ENCODE measurements around the gene TPPP2. TPM values are rescaled to one million over a fixed set of nuclear protein-coding genes. Genes with fewer than 3 reads are reported as not detected.

Gene TPPP2
- total RNA-seq, 1 experiment from 2014 or later: 0.35 TPM

GRCh38 chr14:21020977-21021545, 9.0 kb upstream of the TPPP2 start:
- no peak overlapping the region for H3K27ac Mint-ChIP-seq
- CTCF ChIA-PET: interaction anchor here (0.9 to 3.0 kb wide), 3 partner anchors 19 to 50 kb away, joined by 3 to 17 read pairs (median 5); no protein-coding TSS in a partner anchor
- no peaks in the 10 kb centered on the region for H3K9me3 Mint-ChIP-seq
- ATAC-seq (no peak), DNase-seq (ENCODE audit: low spot score) (no peak)
- TF ChIP-seq, protein P1, sequence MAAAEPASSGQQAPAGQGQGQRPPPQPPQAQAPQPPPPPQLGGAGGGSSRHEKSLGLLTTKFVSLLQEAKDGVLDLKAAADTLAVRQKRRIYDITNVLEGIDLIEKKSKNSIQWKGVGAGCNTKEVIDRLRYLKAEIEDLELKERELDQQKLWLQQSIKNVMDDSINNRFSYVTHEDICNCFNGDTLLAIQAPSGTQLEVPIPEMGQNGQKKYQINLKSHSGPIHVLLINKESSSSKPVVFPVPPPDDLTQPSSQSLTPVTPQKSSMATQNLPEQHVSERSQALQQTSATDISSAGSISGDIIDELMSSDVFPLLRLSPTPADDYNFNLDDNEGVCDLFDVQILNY (CRISPR knock-in tag; IDR thresholded peaks at IDR 0.05): no peak
- TF ChIP-seq HMGXB4 (CRISPR knock-in tag; IDR thresholded peaks at IDR 0.05) (no peak), RORB (CRISPR knock-in tag; IDR thresholded peaks at IDR 0.05) (no peak), GABPB1 (CRISPR knock-in tag; IDR thresholded peaks at IDR 0.05) (no peak), OVOL2 (CRISPR knock-in tag; IDR thresholded peaks at IDR 0.05; ENCODE audit: borderline replicate concordance) (no peak), GRHL2 (CRISPR knock-in tag; IDR thresholded peaks at IDR 0.05; ENCODE audit: insufficient replicate concordance, severe bottlenecking) (no peak), ATF2 (CRISPR knock-in tag; IDR thresholded peaks at IDR 0.05; ENCODE audit: borderline replicate concordance, low read depth) (no peak), NR2C2 (CRISPR knock-in tag; IDR thresholded peaks at IDR 0.05) (no peak), TP53 (CRISPR knock-in tag; IDR thresholded peaks at IDR 0.05) (no peak), MYBL2 (CRISPR knock-in tag; IDR thresholded peaks at IDR 0.05) (no peak), ZBTB21 (CRISPR knock-in tag; IDR thresholded peaks at IDR 0.05; ENCODE audit: borderline replicate concordance) (no peak), KAT7 (CRISPR knock-in tag; IDR thresholded peaks at IDR 0.05; ENCODE audit: borderline replicate concordance) (no peak), ZNF138 (CRISPR knock-in tag; conservative IDR thresholded peaks at IDR 0.05) (no peak), ZNF396 (CRISPR knock-in tag; IDR thresholded peaks at IDR 0.05; ENCODE audit: borderline replicate concordance) (no peak), AFF4 (CRISPR knock-in tag; IDR thresholded peaks at IDR 0.05; ENCODE audit: borderline replicate concordance) (no peak), ZNF671 (CRISPR knock-in tag; IDR thresholded peaks at IDR 0.05) (no peak), IRF2 (CRISPR knock-in tag; IDR thresholded peaks at IDR 0.05; ENCODE audit: borderline replicate concordance, low read depth) (no peak)
- TF ChIP-seq, protein P2, sequence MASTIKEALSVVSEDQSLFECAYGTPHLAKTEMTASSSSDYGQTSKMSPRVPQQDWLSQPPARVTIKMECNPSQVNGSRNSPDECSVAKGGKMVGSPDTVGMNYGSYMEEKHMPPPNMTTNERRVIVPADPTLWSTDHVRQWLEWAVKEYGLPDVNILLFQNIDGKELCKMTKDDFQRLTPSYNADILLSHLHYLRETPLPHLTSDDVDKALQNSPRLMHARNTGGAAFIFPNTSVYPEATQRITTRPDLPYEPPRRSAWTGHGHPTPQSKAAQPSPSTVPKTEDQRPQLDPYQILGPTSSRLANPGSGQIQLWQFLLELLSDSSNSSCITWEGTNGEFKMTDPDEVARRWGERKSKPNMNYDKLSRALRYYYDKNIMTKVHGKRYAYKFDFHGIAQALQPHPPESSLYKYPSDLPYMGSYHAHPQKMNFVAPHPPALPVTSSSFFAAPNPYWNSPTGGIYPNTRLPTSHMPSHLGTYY (CRISPR knock-in tag; IDR thresholded peaks at IDR 0.05): no peak
- TF ChIP-seq, protein P3, sequence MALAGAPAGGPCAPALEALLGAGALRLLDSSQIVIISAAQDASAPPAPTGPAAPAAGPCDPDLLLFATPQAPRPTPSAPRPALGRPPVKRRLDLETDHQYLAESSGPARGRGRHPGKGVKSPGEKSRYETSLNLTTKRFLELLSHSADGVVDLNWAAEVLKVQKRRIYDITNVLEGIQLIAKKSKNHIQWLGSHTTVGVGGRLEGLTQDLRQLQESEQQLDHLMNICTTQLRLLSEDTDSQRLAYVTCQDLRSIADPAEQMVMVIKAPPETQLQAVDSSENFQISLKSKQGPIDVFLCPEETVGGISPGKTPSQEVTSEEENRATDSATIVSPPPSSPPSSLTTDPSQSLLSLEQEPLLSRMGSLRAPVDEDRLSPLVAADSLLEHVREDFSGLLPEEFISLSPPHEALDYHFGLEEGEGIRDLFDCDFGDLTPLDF (CRISPR knock-in tag; IDR thresholded peaks at IDR 0.05): no peak
- TF ChIP-seq, protein P4, sequence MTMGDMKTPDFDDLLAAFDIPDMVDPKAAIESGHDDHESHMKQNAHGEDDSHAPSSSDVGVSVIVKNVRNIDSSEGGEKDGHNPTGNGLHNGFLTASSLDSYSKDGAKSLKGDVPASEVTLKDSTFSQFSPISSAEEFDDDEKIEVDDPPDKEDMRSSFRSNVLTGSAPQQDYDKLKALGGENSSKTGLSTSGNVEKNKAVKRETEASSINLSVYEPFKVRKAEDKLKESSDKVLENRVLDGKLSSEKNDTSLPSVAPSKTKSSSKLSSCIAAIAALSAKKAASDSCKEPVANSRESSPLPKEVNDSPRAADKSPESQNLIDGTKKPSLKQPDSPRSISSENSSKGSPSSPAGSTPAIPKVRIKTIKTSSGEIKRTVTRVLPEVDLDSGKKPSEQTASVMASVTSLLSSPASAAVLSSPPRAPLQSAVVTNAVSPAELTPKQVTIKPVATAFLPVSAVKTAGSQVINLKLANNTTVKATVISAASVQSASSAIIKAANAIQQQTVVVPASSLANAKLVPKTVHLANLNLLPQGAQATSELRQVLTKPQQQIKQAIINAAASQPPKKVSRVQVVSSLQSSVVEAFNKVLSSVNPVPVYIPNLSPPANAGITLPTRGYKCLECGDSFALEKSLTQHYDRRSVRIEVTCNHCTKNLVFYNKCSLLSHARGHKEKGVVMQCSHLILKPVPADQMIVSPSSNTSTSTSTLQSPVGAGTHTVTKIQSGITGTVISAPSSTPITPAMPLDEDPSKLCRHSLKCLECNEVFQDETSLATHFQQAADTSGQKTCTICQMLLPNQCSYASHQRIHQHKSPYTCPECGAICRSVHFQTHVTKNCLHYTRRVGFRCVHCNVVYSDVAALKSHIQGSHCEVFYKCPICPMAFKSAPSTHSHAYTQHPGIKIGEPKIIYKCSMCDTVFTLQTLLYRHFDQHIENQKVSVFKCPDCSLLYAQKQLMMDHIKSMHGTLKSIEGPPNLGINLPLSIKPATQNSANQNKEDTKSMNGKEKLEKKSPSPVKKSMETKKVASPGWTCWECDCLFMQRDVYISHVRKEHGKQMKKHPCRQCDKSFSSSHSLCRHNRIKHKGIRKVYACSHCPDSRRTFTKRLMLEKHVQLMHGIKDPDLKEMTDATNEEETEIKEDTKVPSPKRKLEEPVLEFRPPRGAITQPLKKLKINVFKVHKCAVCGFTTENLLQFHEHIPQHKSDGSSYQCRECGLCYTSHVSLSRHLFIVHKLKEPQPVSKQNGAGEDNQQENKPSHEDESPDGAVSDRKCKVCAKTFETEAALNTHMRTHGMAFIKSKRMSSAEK (CRISPR knock-in tag; IDR thresholded peaks at IDR 0.05; ENCODE audit: borderline replicate concordance): no peak
- POLR2A ChIA-PET: no interaction called here
- no peak overlapping the region for H3K4me3 Mint-ChIP-seq
- peaks cover 28% of the 10 kb centered on the region for H3K27me3 Mint-ChIP-seq (ENCODE audit: low read depth)
- H3K4me1 Mint-ChIP-seq: peaks cover 24% of the 10 kb centered on the region
- H3K36me3 Mint-ChIP-seq: peaks cover 6% of the 10 kb centered on the region; the same call in 1 of the 2 replicates
